Lower lobe of right lung (tissue), 2 donors: ENCODE measurements around the gene TPX2. TPM values are rescaled to one million over a fixed set of nuclear protein-coding genes. Genes with fewer than 3 reads are reported as not detected.

Experiments used
- ATAC-seq, 2 donors: fragments of 200-7000 bp; cut with Tn5 transposase; one replicate each; pipeline ENCODE4 v1.9.1; 2020 to 2022; ENCODE audit warnings: mild to moderate bottlenecking in 2 of 2, moderate library complexity in 2 of 2
- DNase-seq: peaks from one replicate; pipeline ENCODE4 v3.0.0-alpha.2; 2020
- H3K27ac ChIP-seq: fragments of 200-600 bp; one replicate; pipeline ENCODE4 v1.8.0; 2022
- H3K27me3 ChIP-seq: fragments of 200-600 bp; one replicate; pipeline ENCODE4 v1.8.0; 2022; ENCODE audit warnings: low read depth
- H3K36me3 ChIP-seq: fragments of 200-600 bp; one replicate; pipeline ENCODE4 v1.8.0; 2022; ENCODE audit warnings: mild to moderate bottlenecking
- H3K4me1 ChIP-seq: fragments of 200-600 bp; one replicate; pipeline ENCODE4 v1.8.0; 2022
- H3K4me3 ChIP-seq: fragments of 200-600 bp; one replicate; pipeline ENCODE4 v1.8.0; 2022; ENCODE audit warnings: mild to moderate bottlenecking
- H3K9me3 ChIP-seq: fragments of 200-600 bp; one replicate; pipeline ENCODE4 v1.8.0; 2022
- CTCF ChIP-seq: fragments of 200-600 bp; IDR thresholded peaks from one replicate; pipeline ENCODE4 v1.8.0; 2022; ENCODE audit warnings: antibody characterized with exemption, mild to moderate bottlenecking
- intact Hi-C: fragments of 100-400 bp; cut with DNase I; formaldehyde crosslinking; loops from one replicate; pipeline ENCODE4 v1.11.0; 2022
- total RNA-seq: library from RNA; stranded (reverse); fragmentation: NEBNext Ultra II Directional; extraction: Animal tissue kit (Norgen Biotek cat#: 25700); gene quantifications from one replicate; pipeline ENCODE4 v1.2.1, GENCODE V29; 2021
- donor health status: DM: no; HTN: yes; CAD: no; lungs with severe emphysema.

The TPX2 gene
- total RNA-seq, 1 donor from 2014 or later = 1.9 TPM

DNA sequence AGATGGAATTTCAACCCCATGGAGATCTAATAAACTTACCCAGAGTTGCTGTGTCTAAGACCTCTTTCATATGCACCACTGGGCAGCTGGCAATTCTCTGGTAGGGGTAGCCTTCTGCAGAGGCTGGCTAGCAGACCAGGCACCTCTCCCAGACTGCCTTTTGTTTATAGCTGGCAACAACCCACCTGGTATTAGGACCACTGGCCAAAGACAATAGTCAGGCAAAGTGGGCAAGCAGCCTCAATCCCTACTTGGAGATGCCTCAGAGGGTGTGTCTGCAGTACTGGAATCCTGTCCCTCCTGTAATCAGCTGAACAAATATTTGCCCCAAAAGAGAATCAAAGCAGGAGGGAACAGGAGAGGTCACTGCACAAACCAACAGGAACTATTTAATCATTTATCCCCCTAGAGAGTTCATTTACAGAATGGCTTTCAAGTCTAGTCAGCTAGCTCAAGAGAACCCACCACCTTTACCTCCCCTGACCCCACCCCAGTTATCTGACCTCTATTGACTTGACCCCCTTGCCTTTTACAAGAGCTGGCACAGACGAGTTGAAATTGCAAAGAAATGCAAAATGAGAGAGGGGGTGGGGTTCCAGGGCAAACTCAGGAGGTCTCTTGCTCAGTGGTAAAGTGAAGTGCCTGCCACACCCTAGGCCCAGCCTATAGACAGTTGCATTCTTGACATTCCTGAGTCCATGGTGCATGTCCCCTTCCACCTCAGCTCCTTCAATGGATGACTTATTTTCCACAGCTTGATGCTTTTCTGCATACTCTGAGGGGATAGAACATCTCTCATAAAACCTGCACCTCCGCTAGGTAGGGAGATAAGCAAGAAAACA, 19.2 kb upstream of the TPX2 start:
- Histone ChIP-seq H3K4me3 (peak overlapping the region; percentile 98), H3K27me3 (no peaks in the 10 kb centered on the region), H3K4me1 (peaks cover 60% of the 10 kb centered on the region), H3K36me3 (peaks cover 31% of the 10 kb centered on the region), H3K9me3 (no peaks in the 10 kb centered on the region), H3K27ac (peak overlapping the region; percentile 100)
- intact Hi-C loops = loop anchor here (10.0 kb wide), 1 partner anchor 55 kb away; no protein-coding TSS in a partner anchor
- TF ChIP-seq CTCF = no peak
- no peak for ATAC-seq
- no peak for DNase-seq

- ATAC-seq = no peak
- TF ChIP-seq CTCF = no peak
- Histone ChIP-seq H3K36me3 (peaks cover 26% of the 10 kb centered on the region), H3K4me3 (peak overlapping the region; percentile 98), H3K27me3 (no peaks in the 10 kb centered on the region), H3K9me3 (no peaks in the 10 kb centered on the region), H3K4me1 (peaks cover 51% of the 10 kb centered on the region), H3K27ac (peak overlapping the region; percentile 100)
- no peak for DNase-seq
- intact Hi-C loops = no loop called here
These were observed 18.3 kb upstream of the TPX2 start for GRCh38 chr20:31720486-31721407.

DNA sequence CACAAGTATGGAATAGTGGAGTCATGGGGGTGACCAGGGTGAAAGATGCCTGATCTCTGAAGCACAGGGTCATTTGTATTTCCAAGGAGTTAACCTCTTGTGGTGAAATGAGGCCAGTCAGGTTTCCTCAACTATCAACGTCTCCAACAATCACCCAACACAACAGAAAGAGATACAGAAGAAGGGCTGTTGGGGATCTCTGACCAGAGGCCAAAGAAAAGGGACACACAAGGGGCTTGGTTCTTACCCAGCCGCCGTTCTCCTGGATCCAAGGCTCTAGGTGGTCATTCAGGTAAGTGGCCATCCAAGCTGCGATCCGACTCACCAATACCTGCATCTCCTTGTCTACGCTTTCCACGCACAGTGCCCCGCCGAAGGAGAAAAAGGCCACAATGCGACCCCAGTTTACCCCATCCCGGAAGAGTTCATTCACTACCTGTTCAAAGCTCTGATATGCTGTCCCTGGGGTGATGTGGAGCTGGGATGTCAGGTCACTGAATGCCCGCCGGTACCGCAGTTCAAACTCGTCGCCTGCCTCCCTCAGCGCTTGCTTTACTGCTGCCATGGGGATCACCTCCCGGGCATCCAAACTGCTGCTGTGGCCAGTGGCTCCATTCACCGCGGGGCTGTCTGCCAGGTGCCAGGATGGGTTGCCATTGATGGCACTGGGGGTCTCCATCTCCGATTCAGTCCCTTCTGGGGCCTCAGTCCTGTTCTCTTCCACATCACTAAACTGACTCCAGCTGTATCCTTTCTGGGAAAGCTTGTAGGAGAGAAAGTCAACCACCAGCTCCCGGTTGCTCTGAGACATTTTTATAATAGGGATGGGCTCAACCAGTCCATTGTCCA, 17.5 kb upstream of the TPX2 start:
- Histone ChIP-seq H3K4me3 (peak overlapping the region; percentile 98), H3K27me3 (no peaks in the 10 kb centered on the region), H3K9me3 (no peaks in the 10 kb centered on the region), H3K36me3 (peaks cover 18% of the 10 kb centered on the region), H3K27ac (peak overlapping the region; percentile 100), H3K4me1 (peaks cover 42% of the 10 kb centered on the region)
- no peak for ATAC-seq
- peak; percentile 53 for DNase-seq
- TF ChIP-seq CTCF = no peak
- intact Hi-C loops = no loop called here

- intact Hi-C loops = no loop called here
- Histone ChIP-seq H3K4me3 (peak within 1 kb of the TSS; percentile 98), H3K36me3 (peaks cover 17% of the 10 kb centered on the region), H3K4me1 (peaks cover 34% of the 10 kb centered on the region), H3K27me3 (no peaks in the 10 kb centered on the region), H3K27ac (peak within 1 kb of the TSS; percentile 100), H3K9me3 (no peaks in the 10 kb centered on the region)
- peak; percentile 86 to 87 for ATAC-seq
- peak; percentile 79 for TF ChIP-seq CTCF
- peak; percentile 92 for DNase-seq
These were observed 16.6 kb upstream of the TPX2 start, which contains the start of gene BCL2L1 for GRCh38 chr20:31722257-31723068. TSS of gene BCL2L1 (minus strand) at chr20:31722868. CDS start at chr20:31722218, 650 bp downstream.
